ENCODE results near the gene KAZALD1. TPM values are rescaled to one million over a fixed set of nuclear protein-coding genes. Genes with fewer than 3 reads are reported as not detected.

KAZALD1 gene
- total and polyA plus RNA-seq, 10 of the 15 experiments (the other 5 are each of a cell fraction or from before 2014, with no cell fraction given), result 0.10 to 4.3 (median 1.9) TPM

- TF ChIP-seq RFX5 (IDR thresholded peaks at IDR 0.05; ENCODE audit: low read depth, low read length) (no peak), DPF2 (IDR thresholded peaks at IDR 0.05) (no peak), RB1 (IDR thresholded peaks at IDR 0.05; ENCODE audit: borderline replicate concordance) (no peak), BACH1 (IDR thresholded peaks at IDR 0.05; ENCODE audit: borderline replicate concordance) (no peak), SREBF1 (IDR thresholded peaks at IDR 0.05; ENCODE audit: low read length) (no peak), BCLAF1 (IDR thresholded peaks at IDR 0.05) (no peak)
These were observed 2.0 kb downstream of the KAZALD1 start (continued) for GRCh38 chr10:101063548-101064414.

GRCh38 chr10:101064415-101065030 is 2.7 kb downstream of the KAZALD1 start:
- 89% methylated on average over 9 of the region's 9 CpGs for WGBS (ENCODE audit: insufficient coverage, insufficient replicate concordance, low lambda C conversion rate, missing lambda C conversion rate)
- TF ChIP-seq CREB1 (IDR thresholded peaks at IDR 0.05; ENCODE audit: low read depth) (no peak), TCF7 (IDR thresholded peaks at IDR 0.05; ENCODE audit: borderline replicate concordance) (no peak), LARP7 (IDR thresholded peaks at IDR 0.05) (no peak), TARDBP (IDR thresholded peaks at IDR 0.05; ENCODE audit: borderline replicate concordance) (no peak), TCF12 (IDR thresholded peaks at IDR 0.05; ENCODE audit: low read depth, low read length) (no peak), FOS (IDR thresholded peaks at IDR 0.05; ENCODE audit: borderline replicate concordance, extremely low read depth, insufficient read length) (no peak), ZNF384 (IDR thresholded peaks at IDR 0.05; ENCODE audit: borderline replicate concordance, low read depth, low read length) (no peak), SKIL (IDR thresholded peaks at IDR 0.05; ENCODE audit: low read depth, poor library complexity, severe bottlenecking) (no peak)

More at GRCh38 chr10:101064415-101065030, 2.7 kb downstream of the KAZALD1 start:
- H4K20me1 ChIP-seq (ENCODE audit: control insufficient read depth, insufficient read depth), result no peaks in the 10 kb centered on the region
- no peaks in the 10 kb centered on the region for H3K36me3 ChIP-seq (ENCODE audit: control insufficient read depth in 2 of 2, insufficient read depth in 2 of 2, low read length in 1 of 2)
- ChIA-PET RAD21 (ENCODE audit: unreplicated experiment) (interaction anchor here (0.9 to 7.5 kb wide), 4 partner anchors 14 to 78 kb away, joined by 3 to 70 read pairs (median 42); no protein-coding TSS in a partner anchor), SMC1A (ENCODE audit: uncharacterized antibody, unreplicated experiment) (interaction anchor here (1.0 to 1.6 kb wide), 2 partner anchors 22 kb away, joined by 5 to 6 read pairs; no protein-coding TSS in a partner anchor), POLR2A (interaction anchor here (4.8 kb wide), 1 partner anchor 22 kb away, joined by 42 read pairs; no protein-coding TSS in a partner anchor), CTCF (interaction anchor here (1.2 to 23.4 kb wide), 5 partner anchors 15 to 77 kb away, joined by 4 to 885 read pairs (median 6); partner anchors contain the start of genes KAZALD1, PDZD7 and SFXN3)
- H2AFZ ChIP-seq (ENCODE audit: control insufficient read depth, low read depth, low read length), result no peak overlapping the region
- no peak for FAIRE-seq
- H3K9me3 ChIP-seq (replicated peaks; ENCODE audit: control insufficient read depth, insufficient read depth, low read length), result no peaks in the 10 kb centered on the region
- in situ Hi-C loops (cut with MboI) (no loop called here), intact Hi-C loops (cut with micrococcal nuclease; ENCODE audit: unreplicated experiment) (loop anchor here (5.0 kb wide), 1 partner anchor 32 kb away; the partner anchor contains the start of genes PDZD7 and SFXN3)
- H3K27ac ChIP-seq (ENCODE audit: control insufficient read depth, insufficient read depth), result no peak overlapping the region
- H3K4me1 ChIP-seq (ENCODE audit: control insufficient read depth, insufficient read depth, low read length), result peaks cover 42% of the 10 kb centered on the region
- no peak for ATAC-seq
- H3K27me3 ChIP-seq (replicated peaks in 1 of 2; ENCODE audit: control insufficient read depth in 2 of 2, insufficient read depth in 2 of 2, low read length in 1 of 2), result peaks cover 2 to 3% of the 10 kb centered on the region in 2 experiments; a peak in 1 of 4 replicates
- H3K9ac ChIP-seq (ENCODE audit: control insufficient read depth, insufficient read depth, low read length), result no peak overlapping the region
- peaks cover 15% of the 10 kb centered on the region for H3K79me2 ChIP-seq (ENCODE audit: control insufficient read depth, insufficient read depth, low read length)
- no peak overlapping the region for H3K4me2 ChIP-seq (ENCODE audit: control insufficient read depth, insufficient read depth)
- no peak overlapping the region for H3K4me3 ChIP-seq
- DNase-seq (ENCODE audit: low read depth, low spot score), result no peak
- no TSS peak for BruUV-seq (replicated peaks)

Measured in GM12878 (cell line).